Stimulated activated memory B cell treated with anti-CD40 and anti-IgM and Interleukin-4, amounts not matched to agents 10 μg/mL and 1 μg/mL and 100 μg/mL, for 72 hours (primary cell): Measurements from ENCODE around the gene FOXQ1.

Experiments used
- ATAC-seq: fragments of 150-1000 bp; cut with Tn5 transposase; 2 replicates; pipeline ENCODE4 v1.10.0; 2021
- H3K27ac Mint-ChIP-seq: one replicate; pipeline ENCODE4 v1.8.0; 2022; ENCODE audit warnings: mild to moderate bottlenecking, mixed read lengths
- H3K27me3 Mint-ChIP-seq: one replicate; pipeline ENCODE4 v1.8.0; 2022; ENCODE audit warnings: mixed read lengths
- H3K36me3 Mint-ChIP-seq: one replicate; pipeline ENCODE4 v1.8.0; 2022; ENCODE audit warnings: mixed read lengths
- H3K4me1 Mint-ChIP-seq: one replicate; pipeline ENCODE4 v1.8.0; 2022; ENCODE audit warnings: mixed read lengths
- H3K4me3 Mint-ChIP-seq: one replicate; pipeline ENCODE4 v1.8.0; 2022; ENCODE audit warnings: mild to moderate bottlenecking, moderate library complexity, mixed read lengths
- H3K9me3 Mint-ChIP-seq: one replicate; pipeline ENCODE4 v1.8.0; 2022; ENCODE audit warnings: mixed read lengths

FOXQ1 gene, protein sequence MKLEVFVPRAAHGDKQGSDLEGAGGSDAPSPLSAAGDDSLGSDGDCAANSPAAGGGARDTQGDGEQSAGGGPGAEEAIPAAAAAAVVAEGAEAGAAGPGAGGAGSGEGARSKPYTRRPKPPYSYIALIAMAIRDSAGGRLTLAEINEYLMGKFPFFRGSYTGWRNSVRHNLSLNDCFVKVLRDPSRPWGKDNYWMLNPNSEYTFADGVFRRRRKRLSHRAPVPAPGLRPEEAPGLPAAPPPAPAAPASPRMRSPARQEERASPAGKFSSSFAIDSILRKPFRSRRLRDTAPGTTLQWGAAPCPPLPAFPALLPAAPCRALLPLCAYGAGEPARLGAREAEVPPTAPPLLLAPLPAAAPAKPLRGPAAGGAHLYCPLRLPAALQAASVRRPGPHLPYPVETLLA

DNA sequence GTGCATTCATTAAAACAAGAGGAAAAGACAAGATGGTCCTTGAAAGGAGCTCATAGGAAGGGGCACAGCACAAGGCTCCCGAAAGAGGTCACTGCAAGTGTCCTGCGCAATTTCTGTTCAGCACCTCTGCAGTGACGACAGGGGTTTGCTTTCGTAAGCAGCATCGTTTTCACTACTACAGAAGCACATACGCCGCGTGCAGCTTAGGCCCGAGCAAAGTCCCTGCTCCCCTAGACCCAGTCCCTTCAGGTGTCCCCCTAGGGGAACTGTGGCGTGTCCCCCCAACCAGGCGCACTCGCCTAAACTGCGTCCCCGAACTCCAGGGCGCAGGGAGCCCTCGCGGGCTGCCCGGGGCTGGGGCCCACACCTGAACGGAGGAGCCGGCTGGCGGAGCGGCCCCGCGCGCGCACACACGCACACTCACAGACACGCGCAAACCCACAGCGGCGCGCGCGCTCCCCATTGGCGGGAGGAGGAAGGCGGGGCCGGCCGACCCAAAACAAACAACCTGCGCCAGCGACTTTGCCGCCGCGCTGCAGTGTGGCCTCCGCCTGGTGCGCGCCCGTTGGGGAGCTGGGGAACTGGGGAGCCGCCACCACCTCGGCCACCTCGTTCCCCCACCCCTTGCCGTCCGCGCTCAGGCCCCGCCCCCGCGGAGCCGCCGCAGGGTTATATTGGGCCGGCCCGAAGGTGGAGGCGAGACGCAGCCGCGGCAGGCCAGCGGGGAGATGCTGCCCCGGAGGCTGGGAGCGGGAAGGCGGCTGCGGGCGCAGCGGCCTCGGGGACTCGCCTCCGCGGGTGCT, at the start of gene FOXQ1:
Gene FOXQ1, plus strand, starts transcription at position 699 of the 803 bp plus-strand sequence. CDS start 607 bp downstream, outside the sequence.
- H3K4me3 Mint-ChIP-seq = peak within 1 kb of the TSS; percentile 77
- peaks cover 3% of the 10 kb centered on the region for H3K9me3 Mint-ChIP-seq
- ATAC-seq = no peak
- H3K27me3 Mint-ChIP-seq = peaks cover 80% of the 10 kb centered on the region
- peaks cover 39% of the 10 kb centered on the region for H3K4me1 Mint-ChIP-seq
- H3K36me3 Mint-ChIP-seq = peaks cover 5% of the 10 kb centered on the region
- H3K27ac Mint-ChIP-seq = no peak within 1 kb of the TSS

DNA sequence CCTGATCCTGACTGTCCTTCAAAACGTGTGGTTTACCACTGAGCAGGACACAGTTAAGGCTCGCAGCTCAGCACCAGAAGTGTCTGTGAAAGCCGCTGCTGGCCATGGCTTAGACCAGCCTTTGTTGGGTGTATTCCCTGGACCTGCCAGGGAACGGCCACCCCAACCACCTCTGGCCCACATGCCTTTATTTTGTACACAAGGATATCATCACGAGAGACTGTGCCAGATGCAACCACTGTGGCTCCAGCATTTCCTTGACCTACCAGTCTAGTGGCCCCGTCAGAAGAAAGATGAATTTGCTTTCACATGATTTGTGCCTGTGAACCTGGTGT, 49.2 kb upstream of the FOXQ1 start:
- Mint-ChIP-seq H3K4me3 (no peak overlapping the region), H3K9me3 (no peaks in the 10 kb centered on the region), H3K27ac (no peak overlapping the region), H3K4me1 (no peaks in the 10 kb centered on the region), H3K36me3 (no peaks in the 10 kb centered on the region), H3K27me3 (peaks cover 19% of the 10 kb centered on the region)
- no peak for ATAC-seq

DNA sequence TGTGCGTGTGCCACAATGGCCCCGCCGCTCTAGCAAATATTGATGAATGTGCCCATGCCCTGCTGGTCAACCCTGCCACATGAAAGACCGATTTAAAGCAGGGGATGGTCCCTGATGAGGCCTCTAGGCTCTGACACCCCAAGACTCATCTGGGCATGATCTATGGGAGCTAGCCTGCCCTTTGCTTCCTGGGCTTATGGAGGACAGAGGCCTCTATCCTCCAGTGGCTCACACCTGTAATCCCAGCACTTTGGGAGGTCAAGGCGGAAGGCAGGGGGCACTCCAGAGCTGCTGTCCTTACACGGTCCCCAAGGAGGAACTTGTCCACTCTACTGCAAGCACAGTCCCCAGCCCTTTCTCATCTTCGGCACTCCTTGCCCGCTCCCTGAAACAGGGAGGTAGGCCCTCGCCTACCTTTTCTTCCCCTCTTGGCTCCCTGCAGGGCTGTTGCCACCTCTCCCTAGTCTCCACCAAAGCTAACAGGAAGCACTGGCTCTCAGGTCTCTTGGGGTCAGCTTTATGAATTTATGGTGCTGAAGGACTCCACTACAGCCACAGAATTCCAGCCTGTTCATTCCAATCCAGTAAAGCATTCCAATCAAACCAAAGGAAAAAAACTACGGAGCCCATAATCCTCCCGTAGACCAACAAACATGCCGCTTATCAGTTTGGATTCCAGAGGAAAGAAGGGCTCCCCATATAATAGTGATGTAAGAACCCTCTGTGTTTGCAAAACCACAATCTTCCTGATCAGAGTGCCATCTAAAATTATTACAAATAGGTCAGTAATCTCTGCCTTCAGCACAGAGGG, 48.7 kb upstream of the FOXQ1 start:
- no peak for ATAC-seq
- H3K36me3 Mint-ChIP-seq = no peaks in the 10 kb centered on the region
- H3K27me3 Mint-ChIP-seq = peaks cover 19% of the 10 kb centered on the region
- no peaks in the 10 kb centered on the region for H3K9me3 Mint-ChIP-seq
- H3K27ac Mint-ChIP-seq = no peak overlapping the region
- H3K4me3 Mint-ChIP-seq = no peak overlapping the region
- no peaks in the 10 kb centered on the region for H3K4me1 Mint-ChIP-seq

DNA sequence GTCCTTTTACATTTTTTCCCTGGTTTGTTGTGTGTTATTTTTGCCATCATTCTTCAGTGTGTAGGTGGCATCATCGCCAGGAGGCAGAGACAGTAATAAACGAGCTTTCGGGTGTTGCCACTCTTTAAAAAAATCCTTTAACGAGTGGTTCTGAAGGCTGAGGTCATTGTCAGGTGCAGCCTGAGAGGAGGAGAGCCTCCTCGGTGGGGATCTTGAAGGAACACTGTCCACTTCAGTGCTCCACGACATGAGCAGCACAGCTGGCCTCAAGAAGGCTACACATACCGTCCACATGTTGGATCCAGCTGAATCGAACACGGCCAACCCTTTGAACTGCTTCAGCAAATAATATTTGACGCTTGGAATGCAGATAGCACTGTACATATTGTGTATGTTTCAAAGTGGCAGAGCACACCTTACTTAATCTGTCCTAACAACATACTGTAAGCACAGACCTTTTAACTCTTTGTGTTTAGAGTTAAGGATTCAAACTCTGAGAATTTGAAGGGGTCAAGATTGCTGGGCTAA, 48.0 kb upstream of the FOXQ1 start:
- H3K27me3 Mint-ChIP-seq = peaks cover 19% of the 10 kb centered on the region
- no peak for ATAC-seq
- H3K36me3 Mint-ChIP-seq = no peaks in the 10 kb centered on the region
- H3K4me1 Mint-ChIP-seq = no peaks in the 10 kb centered on the region
- H3K27ac Mint-ChIP-seq = no peak overlapping the region
- no peak overlapping the region for H3K4me3 Mint-ChIP-seq
- H3K9me3 Mint-ChIP-seq = no peaks in the 10 kb centered on the region

DNA sequence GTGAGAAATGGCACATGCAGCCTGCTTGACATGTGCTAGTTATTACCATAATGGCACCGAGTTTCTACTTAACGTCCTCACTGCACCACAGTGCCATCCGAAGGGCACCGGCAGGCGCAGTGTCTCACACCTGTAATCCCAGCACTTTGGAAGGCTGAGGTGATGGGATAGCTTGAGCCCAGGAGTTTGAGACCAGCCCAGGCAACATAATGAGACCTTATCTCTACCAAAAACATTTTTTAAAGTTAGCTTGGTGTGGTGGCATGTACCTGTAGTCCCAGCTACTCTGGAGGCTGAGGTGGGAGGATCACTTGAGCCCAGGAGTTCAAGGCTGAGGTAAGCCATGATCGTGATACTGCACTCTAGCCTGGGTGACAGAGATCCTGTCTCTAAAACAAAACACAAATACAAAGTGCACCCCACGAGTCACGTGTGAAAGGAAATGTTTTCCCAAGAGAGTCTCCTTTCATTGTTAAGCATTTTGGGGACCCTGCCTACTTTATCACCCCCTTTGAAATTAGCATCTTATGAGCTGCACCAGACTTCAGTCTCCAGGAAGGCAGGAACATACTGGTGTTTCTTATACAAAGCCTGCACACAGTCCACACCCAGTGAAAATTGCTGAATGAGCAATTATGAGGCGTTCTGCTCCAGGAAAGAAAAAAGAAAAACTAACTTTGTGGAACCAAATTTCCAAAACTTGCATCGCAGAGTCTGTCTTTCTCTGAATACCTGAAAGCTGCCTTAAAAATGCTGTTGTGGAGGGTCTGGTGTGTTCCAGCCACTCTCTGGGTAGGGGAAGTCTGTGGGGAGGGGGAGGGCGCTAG, 47.1 kb upstream of the FOXQ1 start:
- Mint-ChIP-seq H3K4me1 (no peaks in the 10 kb centered on the region), H3K36me3 (no peaks in the 10 kb centered on the region), H3K27me3 (peaks cover 19% of the 10 kb centered on the region), H3K4me3 (no peak overlapping the region), H3K9me3 (no peaks in the 10 kb centered on the region), H3K27ac (no peak overlapping the region)
- no peak for ATAC-seq

DNA sequence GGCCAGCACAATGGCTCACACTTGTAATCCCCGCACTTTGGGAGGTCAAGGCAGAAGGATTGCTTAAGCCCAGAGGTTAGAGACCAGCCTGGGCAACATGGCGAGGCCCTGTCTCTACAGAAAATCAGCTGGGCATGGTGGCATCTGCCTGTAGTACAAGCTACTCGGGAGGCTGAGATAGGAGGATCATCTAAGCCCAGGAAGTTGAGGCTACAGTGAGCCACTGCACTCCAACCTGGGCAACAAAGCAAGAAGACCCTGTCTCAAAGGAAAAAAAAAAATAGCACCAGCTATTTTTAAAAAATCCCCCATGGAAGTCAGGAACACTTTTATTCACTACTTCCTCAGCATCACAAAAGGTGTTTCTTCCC, 45.2 kb upstream of the FOXQ1 start:
- Mint-ChIP-seq H3K27ac (no peak overlapping the region), H3K4me3 (no peak overlapping the region), H3K9me3 (peaks cover 2% of the 10 kb centered on the region), H3K36me3 (no peaks in the 10 kb centered on the region), H3K4me1 (no peaks in the 10 kb centered on the region), H3K27me3 (peaks cover 19% of the 10 kb centered on the region)
- ATAC-seq = no peak

DNA sequence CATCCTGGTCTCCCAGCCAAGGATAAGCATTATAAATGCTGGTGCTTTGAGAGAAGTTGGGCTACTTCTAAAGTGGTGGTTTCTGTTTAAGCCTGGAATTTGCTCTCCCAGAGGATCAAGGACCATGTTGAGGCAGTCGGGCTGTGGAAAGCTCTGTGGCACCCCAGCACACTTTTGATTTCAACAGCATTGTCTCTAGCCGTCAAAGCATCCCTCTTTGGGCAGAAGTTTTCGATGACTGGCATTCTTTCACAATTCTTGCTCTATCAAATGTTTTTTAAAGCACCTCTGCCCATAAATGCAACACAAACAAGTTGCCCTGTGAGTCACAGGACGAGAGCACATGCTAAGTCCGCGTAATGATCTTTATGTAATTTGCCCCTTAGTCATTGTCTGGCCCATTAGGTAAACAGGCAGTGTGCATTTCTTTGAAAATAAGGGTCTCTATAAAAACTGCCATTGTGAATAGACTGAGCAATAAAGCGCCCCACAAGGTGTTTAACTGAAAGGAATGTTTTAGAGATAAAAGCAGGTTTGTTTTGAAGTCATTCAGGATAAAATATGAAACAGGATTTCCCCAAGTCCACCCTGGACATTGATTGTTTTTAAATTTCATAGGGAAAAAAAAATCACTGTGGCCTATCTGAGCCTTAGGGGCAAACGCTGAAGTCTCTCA, 44.7 kb upstream of the FOXQ1 start:
- Mint-ChIP-seq H3K36me3 (no peaks in the 10 kb centered on the region), H3K4me3 (no peak overlapping the region), H3K4me1 (no peaks in the 10 kb centered on the region), H3K9me3 (peaks cover 5% of the 10 kb centered on the region), H3K27me3 (peaks cover 19% of the 10 kb centered on the region), H3K27ac (no peak overlapping the region)
- no peak for ATAC-seq

DNA sequence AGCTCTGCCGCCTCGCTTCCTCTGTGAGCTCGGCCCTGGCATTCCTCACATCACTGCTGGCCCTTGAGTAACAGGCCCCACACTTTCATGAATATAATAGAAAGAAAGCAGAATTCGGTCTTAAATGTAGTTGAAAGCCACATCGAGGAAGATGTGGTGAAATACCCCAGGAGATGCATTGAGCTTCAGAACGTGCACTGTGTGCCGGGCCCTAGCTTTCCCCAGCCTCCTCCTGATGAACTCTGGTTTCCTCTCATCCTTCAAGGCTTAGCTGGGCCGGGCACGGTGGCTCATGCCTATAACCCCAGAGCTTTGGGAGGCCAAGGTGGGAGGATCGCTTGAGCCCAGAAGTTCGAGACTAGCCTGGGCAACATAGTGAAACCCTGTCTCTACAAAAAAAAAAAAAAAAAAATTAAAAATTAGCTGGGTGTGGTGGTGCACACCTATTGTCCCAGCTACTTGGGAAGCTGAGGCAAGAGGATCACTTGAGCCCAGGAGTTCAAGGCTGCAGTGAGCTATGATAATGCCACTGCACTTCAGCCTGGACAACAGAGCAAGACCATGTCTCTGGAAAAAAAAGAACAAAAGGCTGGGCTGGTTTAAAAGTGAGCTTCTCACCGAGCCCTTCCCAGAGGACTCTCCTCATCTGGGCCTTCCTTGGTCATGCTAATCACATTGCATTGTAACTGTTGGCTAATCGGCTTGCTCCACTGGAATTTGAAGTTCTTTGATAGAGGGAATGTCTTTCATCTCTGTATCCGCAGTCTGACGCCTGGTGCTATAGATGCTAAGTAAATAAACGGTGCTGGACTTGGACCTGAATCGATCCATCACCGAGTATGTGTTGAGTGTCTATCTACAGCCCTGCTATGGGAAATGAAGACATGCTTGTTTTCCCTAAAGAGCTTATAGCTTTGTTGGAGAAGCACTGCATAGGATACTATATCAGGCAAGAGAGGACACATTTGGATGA, 43.8 kb upstream of the FOXQ1 start:
- ATAC-seq = no peak
- Mint-ChIP-seq H3K27ac (no peak overlapping the region), H3K27me3 (peaks cover 16% of the 10 kb centered on the region), H3K4me3 (no peak overlapping the region), H3K9me3 (peaks cover 14% of the 10 kb centered on the region), H3K36me3 (no peaks in the 10 kb centered on the region), H3K4me1 (no peaks in the 10 kb centered on the region)

- no peak for ATAC-seq
- Mint-ChIP-seq H3K4me3 (no peak overlapping the region), H3K4me1 (no peaks in the 10 kb centered on the region), H3K9me3 (peaks cover 16% of the 10 kb centered on the region), H3K27ac (no peak overlapping the region), H3K27me3 (peaks cover 20% of the 10 kb centered on the region), H3K36me3 (no peaks in the 10 kb centered on the region)
Measured at GRCh38 chr6:1271071-1271763, 40.7 kb upstream of the FOXQ1 start.

GRCh38 chr6:1278061-1278720, 33.7 kb upstream of the FOXQ1 start:
- Mint-ChIP-seq H3K4me3 (no peak overlapping the region), H3K27me3 (peaks cover 52% of the 10 kb centered on the region), H3K27ac (no peak overlapping the region), H3K9me3 (peaks cover 1% of the 10 kb centered on the region), H3K4me1 (no peaks in the 10 kb centered on the region), H3K36me3 (no peaks in the 10 kb centered on the region)
- no peak for ATAC-seq

DNA sequence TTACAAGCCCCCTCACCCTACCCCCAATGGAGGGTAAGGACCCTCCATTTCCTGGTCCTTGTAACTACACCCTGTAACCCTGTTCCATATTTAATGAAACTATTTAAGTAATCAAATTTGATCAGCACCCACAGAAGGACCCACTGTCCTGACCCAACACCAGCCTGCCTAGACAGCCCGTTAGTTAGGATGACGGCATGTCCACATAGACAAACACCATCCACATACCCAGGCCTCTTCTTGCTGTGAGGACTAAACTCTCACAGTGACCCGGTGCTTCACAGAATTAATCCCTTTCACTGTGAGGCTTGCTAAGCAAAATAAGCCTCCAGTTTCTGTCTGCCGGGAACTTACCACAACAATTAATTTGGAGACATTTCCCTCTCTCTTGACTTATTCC, 32.8 kb upstream of the FOXQ1 start:
- no peak overlapping the region for H3K27ac Mint-ChIP-seq
- no peak overlapping the region for H3K4me3 Mint-ChIP-seq
- no peaks in the 10 kb centered on the region for H3K36me3 Mint-ChIP-seq
- H3K4me1 Mint-ChIP-seq = no peaks in the 10 kb centered on the region
- peaks cover 51% of the 10 kb centered on the region for H3K27me3 Mint-ChIP-seq
- no peak for ATAC-seq
- no peaks in the 10 kb centered on the region for H3K9me3 Mint-ChIP-seq

DNA sequence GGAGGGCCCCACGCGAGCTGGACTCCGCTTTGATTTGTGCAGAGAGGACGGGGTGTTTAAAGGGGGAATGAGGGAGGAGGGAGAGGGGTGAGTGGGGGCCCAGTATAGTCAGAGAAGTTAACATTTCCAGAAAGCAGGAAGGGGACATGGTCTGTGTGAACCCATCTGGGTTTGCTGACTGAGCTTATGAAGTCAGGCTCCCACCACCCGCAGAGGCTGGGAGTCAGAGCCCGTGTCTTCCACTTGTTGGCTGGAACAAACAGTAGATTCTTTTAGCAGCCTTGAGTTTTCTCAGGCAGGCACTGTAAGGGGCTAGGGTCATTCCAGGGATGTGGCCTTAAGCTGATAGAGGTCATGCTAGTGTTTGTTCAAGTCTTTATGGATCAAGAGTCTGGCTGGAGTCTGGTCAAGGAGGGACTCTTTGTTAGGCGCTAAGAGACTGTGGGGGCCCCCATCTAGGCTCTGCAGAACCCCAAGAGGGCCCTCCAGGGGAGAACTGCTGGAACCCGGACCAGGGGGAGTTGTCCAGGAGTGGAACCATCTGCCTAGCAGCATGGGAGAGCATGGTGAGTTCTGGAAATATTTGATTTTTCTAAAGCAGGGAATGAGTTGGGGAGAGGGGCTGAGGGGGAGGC, 31.1 kb upstream of the FOXQ1 start:
- Mint-ChIP-seq H3K27me3 (peaks cover 38% of the 10 kb centered on the region), H3K4me3 (no peak overlapping the region), H3K36me3 (no peaks in the 10 kb centered on the region), H3K27ac (no peak overlapping the region), H3K9me3 (no peaks in the 10 kb centered on the region), H3K4me1 (no peaks in the 10 kb centered on the region)
- ATAC-seq = no peak
